ENCODE measurements around the gene MZT1.

DNA sequence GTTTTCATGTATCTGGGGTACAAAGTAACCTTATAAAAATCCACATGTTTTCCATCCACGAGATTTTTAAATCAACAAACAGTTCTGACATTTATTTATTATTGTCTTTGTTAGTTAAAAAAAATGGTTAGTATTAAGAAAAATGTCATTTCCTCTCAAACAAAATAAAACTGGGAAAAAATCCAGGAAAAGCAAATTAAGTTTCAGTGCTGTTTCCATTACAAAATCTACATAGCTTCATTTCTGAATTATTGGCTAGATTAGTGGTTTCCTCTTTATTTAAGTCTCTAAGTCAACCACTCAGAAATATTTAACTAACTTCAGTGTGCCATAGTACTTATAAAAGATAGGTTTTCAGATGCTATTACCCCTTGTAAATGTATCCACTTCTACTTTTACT is 49.1 kb downstream of the MZT1 start:
- TF ChIP-seq POLR2A (IDR thresholded peaks at IDR 0.05) = no peak
- TF ChIP-seq, protein P1, sequence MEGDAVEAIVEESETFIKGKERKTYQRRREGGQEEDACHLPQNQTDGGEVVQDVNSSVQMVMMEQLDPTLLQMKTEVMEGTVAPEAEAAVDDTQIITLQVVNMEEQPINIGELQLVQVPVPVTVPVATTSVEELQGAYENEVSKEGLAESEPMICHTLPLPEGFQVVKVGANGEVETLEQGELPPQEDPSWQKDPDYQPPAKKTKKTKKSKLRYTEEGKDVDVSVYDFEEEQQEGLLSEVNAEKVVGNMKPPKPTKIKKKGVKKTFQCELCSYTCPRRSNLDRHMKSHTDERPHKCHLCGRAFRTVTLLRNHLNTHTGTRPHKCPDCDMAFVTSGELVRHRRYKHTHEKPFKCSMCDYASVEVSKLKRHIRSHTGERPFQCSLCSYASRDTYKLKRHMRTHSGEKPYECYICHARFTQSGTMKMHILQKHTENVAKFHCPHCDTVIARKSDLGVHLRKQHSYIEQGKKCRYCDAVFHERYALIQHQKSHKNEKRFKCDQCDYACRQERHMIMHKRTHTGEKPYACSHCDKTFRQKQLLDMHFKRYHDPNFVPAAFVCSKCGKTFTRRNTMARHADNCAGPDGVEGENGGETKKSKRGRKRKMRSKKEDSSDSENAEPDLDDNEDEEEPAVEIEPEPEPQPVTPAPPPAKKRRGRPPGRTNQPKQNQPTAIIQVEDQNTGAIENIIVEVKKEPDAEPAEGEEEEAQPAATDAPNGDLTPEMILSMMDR (IDR thresholded peaks at IDR 0.05) = no peak
